GM21825 (cell line): ENCODE measurements around the gene GRHL3.

Source experiments
- ATAC-seq: cut with Tn5 transposase; IDR thresholded peaks from one replicate; pipeline ENCODE4 v1.9.1; 2021; ENCODE audit warnings: mild to moderate bottlenecking, moderate library complexity; ENCODE audit not compliant: unreplicated experiment

The GRHL3 gene

GRCh38 chr1:24317081-24317480 is 2.1 kb upstream of the GRHL3 start:
- no peak for ATAC-seq

DNA sequence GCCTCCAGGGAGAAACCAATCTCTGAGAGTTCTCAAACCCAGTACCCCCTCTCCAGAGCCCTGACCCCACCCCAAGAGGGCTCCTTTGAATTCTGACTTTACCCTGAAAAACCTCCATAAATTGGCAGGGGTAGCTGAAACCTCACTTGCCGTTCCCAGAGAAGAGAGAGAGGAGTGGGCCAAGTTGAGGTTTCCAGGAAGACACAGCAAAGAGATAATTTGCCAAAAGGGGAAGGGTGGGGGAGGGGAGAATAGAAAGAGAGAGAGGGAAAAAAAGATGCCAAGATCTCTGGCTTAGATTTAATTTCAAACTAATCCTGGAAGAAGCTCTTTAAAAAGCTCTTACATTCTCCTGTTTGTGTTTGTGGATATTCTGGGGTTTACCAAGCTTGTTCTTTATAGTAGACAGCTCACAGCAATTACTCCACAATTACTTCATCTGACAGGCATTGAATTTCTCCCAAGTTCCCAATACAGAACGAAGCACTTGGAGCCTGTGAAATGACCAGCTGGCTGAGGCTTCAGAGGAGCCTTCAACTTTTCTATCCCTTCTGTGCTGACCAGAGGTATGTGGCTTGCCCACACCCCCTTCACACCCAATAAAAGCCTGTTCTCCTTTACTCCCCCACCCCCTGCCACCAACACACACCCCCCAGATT is 1.1 kb upstream of the GRHL3 start:
- ATAC-seq: no peak

GRCh38 chr1:24318615-24319311 is 394 bp upstream of the GRHL3 start:
- no peak for ATAC-seq

DNA sequence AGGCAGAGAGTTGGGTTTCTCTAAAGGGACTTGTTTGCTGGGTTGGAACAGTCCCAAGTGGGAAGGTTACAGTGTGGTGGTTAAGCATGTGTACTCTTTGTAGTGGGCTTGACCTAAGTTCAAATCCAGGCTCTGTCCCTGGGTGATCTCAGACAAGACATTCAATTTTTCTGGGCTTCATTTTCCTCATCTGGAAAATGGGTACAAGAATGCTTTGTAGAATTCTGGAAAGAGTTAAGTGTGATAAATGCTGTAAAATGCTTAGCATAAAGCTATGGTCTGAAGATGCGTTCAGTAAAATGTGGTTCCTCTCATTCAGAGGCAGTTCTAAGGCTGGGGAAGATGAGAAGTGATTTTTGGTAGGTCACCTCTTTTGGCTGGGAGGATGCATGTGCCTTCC is 805 bp downstream of the GRHL3 start:
- ATAC-seq: no peak

DNA sequence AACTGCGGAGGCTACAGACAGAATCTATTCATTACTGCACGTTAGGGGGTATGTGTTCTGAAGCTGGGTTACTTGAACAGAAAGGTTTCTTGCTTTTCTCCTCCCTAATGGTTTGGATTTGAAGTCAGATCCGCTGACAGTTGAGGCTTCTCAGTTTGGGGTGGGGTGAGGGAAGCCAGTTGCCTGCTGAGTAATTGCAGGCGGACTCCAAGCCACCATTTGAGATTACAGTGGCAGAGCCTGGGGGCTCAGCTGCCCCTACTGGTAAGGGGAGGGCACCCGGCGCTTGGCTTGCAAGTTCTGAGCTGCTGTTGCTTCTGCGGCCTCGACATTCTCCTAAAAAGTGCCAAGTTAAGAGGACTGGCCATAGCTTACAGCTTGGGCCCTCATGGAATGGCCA is 2.0 kb downstream of the GRHL3 start:
- ATAC-seq: no peak

DNA sequence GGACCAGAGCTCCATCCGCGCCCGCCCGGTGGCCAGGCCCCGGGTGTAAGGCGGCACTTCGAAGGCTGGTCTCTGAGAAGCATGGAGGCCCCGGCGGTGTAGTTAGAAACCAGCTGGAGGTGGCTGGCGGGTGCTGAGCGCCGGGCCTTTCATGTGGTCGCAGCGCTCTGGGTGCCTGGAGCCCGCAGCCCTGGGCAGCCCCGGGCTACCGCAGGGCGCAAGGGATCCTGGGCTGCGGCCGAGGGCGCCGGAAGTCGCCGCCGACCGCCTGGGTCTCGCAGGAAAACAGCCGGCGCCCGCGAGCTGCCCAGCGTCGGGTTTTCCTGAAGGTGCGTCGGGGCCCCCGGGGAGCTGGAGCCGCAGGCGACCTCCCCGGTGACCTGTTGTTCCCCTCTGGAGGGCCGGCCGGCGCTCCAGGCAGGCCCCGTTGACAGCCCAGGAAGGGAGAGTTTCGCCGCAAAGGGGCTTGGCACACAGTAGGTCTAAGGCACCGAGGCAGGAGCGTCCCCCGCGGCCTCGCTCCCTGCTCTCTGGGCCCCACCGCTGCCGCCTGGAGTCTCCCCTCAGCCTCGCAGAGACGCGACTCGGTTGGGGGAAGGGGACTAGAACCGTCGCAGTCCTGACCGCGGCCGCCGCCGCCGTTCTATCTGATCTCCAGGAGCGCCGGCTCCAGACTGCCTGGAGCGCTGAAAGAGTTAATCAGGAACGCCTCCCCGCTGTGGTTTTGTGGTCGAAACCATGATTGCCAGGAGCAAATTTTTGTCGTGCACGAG is 2.7 kb downstream of the GRHL3 start:
- ATAC-seq: peak; percentile 73

- no peak for ATAC-seq
These were observed 3.5 kb downstream of the GRHL3 start for GRCh38 chr1:24322470-24323177.

- no peak for ATAC-seq
These were observed 4.1 kb downstream of the GRHL3 start for GRCh38 chr1:24323281-24323680.

DNA sequence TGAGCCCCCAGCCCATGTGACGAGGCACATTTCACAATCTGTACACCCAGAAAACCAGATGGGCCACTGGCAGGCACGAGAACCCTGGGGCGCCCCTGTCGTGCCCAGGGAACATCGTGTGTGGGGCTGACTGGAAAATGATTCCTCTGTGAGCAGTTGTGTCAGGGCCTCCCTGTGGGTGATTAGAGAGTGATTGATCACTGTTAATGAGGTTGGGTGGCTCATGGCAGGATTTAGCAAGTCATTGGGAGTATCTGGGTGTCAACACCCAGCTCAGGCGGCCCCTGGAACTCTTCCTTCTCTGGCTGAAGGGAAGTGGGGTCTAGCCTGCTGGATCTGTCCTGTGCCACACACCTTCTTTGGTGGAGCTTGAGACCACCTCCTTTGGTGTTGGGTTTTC is 5.7 kb downstream of the GRHL3 start:
- no peak for ATAC-seq

GRCh38 chr1:24325587-24326449 is 6.7 kb downstream of the GRHL3 start:
- ATAC-seq: no peak

DNA sequence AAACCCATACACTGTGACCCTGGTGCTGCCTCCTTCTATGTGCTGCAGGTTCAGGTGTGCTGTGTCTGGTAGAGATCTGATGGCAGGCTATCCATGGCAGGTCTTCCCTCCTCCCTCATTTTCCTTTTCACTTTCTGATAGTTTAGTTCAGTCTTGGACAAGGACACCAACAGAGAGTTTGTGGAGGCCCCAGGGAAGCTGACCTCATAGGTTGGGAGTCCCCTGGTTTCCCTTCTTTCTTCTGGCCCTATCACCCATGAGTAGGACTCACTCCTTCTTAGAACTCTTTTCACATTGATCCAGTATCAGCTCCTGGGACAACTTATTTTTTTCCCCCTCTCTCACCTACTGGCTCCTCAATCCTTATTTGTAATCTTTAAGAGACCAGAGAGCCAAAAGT is 8.3 kb downstream of the GRHL3 start:
- no peak for ATAC-seq

DNA sequence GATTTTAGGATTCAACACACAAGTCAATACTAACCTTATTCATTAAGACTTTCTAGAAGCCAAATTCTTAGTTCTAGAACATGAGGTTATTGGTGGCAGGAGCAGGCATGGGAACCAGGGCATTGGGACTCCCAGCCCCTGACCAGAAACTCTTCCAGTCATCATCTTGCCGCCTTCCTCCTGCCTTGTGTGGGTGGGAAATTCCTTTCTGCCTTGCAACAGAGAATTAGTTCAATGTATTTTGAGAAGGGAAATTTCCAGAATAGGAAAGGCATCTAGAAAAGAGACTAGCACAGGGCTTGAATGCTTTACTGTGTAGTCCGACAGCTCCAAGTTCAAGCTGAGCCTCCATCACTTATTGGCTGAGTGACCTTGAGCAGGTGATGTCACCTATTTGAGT is 8.7 kb downstream of the GRHL3 start:
- no peak for ATAC-seq

GRCh38 chr1:24329331-24329730 is 10.2 kb downstream of the GRHL3 start:
- ATAC-seq: no peak

- no peak for ATAC-seq
These were observed 10.8 kb downstream of the GRHL3 start for GRCh38 chr1:24329797-24330543.

DNA sequence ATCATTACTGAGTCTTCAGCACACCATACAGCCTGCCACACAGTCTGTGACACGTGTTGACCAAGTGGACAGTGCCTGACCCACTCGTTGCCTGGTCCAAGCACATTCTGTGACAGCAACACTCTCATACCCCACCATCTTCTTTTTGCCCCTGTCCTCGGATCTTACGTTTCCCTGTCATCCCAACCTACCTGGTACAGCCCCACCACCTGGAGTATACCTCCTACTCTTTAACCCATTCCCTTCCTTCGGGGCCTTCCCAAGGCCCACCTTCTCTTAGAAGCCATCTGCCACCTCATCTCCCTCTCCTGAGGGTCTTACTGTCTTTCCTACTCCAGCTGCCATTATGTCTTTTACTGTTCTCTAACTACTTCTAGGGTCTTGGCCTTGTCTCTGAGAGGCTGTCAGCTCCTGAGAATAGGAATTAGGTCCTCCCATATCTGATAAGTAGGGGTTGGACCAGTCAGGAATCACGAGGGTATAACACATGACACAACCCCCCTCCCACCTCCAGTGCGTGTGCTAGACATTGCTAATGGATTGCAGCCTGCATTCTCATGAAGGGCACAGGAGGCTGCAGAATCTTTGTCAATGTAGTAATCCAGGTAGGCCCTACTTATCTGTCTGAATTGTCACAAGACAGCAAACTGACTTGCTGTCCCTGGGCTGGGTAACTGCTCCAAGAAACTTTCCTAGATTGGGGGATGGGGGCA is 13.0 kb downstream of the GRHL3 start:
- no peak for ATAC-seq

- no peak for ATAC-seq
These were observed 16.9 kb downstream of the GRHL3 start for GRCh38 chr1:24336075-24336474.

GRCh38 chr1:24337455-24337854 is 18.3 kb downstream of the GRHL3 start:
- ATAC-seq: no peak

- ATAC-seq: no peak
These were observed 19.3 kb downstream of the GRHL3 start for GRCh38 chr1:24338447-24338846.

- no peak for ATAC-seq
These were observed 20.8 kb downstream of the GRHL3 start for GRCh38 chr1:24339996-24340395.
